SK-MEL-5 (cell line): ENCODE measurements around the gene NRBF2. TPM values are rescaled to one million over a fixed set of nuclear protein-coding genes. Genes with fewer than 3 reads are reported as not detected.

Experiments used
- DNase-seq: peaks from one replicate; pipeline ENCODE4 v3.0.0-alpha.2; 2016; ENCODE audit warnings: low read depth, low spot score
- in situ Hi-C: cut with HindIII; loops from 2 replicates; pipeline ENCODE4 v1.10.0; 2016; ENCODE audit warnings: low sequenced_read_pairs, high pct_unique_total_duplicates, low pct_unique_long_range_greater_than_20kb
- small RNA-seq, 2 experiments: library from RNA; depleted of rRNA; stranded (forward); fragments of <200 nt; gene quantifications; one replicate each; pipeline ENCODE3, GENCODE V24; 2014
- total RNA-seq: library from RNA; depleted of rRNA; stranded (reverse); fragments of >200 nt; shearing (Covaris generic); gene quantifications from 2 replicates; pipeline ENCODE4 v1.2.3, GENCODE V29; 2014

Gene NRBF2
- total RNA-seq, 1 experiment from 2014 or later: 56.2 TPM

GRCh38 chr10:63192826-63193225, 59.7 kb downstream of the NRBF2 start:
- DNase-seq: no peak
- in situ Hi-C loops: no loop called here

GRCh38 chr10:63197344-63198092, 64.4 kb downstream of the NRBF2 start:
- in situ Hi-C loops: no loop called here
- no peak for DNase-seq

DNA sequence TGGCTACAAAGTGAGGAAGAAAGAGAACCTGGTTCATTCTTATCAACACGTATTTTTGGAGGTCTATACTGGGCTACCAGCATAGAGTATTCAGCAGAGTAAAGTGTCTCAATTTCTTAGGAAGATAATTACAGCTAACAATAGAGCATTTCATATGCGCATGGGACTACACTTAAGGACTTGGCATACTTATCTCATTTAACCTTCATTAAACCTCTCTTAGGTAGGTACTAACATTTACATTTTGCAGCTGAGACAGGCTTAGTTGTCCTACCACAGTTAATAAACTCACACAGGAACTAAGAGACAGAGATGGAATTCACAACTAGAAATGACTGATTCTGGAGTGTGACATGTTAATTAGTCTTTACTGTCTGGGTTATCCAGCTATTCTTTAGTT, 66.6 kb downstream of the NRBF2 start:
- DNase-seq: no peak
- in situ Hi-C loops: no loop called here

GRCh38 chr10:63200431-63200830, 67.3 kb downstream of the NRBF2 start:
- in situ Hi-C loops: no loop called here
- no peak for DNase-seq

- in situ Hi-C loops: no loop called here
- no peak for DNase-seq
Measured at GRCh38 chr10:63201118-63201517, 68.0 kb downstream of the NRBF2 start.

Small RNA genes lying within 50 kb of the gene (small RNA-seq; reads per million reads assigned to genes)
- gene RNU6-543P: 0 reads per million in 2 experiments
